ENCODE results near the gene OVOL3. TPM values are rescaled to one million over a fixed set of nuclear protein-coding genes. Genes with fewer than 3 reads are reported as not detected.

Gene OVOL3
- total RNA-seq, 2 experiments from 2014 or later, result not detected

DNA sequence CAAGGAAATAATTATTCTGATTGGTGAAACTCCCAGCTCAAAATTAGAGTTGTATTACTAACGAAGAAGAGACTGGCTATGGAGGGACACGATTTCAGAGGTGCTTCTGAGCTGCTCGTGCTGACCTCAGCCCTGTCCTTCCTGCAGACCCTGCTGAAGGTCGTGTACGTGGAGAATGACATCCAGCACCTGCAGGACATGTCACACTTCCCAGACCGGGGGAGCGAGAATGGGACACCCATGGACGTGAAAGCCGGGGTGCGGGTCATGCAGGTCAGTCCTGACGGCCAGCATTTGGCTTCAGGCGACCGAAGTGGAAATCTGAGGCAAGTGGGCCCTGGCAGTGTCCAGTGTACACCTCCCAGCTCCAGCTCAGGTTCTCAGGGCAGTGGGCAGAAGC lies 28.0 kb upstream of the OVOL3 start:
- H3K27ac Mint-ChIP-seq, result no peak overlapping the region
- CTCF ChIA-PET, result no interaction called here
- no peaks in the 10 kb centered on the region for H3K9me3 Mint-ChIP-seq
- TF ChIP-seq, protein P1, sequence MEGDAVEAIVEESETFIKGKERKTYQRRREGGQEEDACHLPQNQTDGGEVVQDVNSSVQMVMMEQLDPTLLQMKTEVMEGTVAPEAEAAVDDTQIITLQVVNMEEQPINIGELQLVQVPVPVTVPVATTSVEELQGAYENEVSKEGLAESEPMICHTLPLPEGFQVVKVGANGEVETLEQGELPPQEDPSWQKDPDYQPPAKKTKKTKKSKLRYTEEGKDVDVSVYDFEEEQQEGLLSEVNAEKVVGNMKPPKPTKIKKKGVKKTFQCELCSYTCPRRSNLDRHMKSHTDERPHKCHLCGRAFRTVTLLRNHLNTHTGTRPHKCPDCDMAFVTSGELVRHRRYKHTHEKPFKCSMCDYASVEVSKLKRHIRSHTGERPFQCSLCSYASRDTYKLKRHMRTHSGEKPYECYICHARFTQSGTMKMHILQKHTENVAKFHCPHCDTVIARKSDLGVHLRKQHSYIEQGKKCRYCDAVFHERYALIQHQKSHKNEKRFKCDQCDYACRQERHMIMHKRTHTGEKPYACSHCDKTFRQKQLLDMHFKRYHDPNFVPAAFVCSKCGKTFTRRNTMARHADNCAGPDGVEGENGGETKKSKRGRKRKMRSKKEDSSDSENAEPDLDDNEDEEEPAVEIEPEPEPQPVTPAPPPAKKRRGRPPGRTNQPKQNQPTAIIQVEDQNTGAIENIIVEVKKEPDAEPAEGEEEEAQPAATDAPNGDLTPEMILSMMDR (IDR thresholded peaks at IDR 0.05), result no peak
- H3K36me3 Mint-ChIP-seq (ENCODE audit: low read depth), result peaks cover 54% of the 10 kb centered on the region
- ATAC-seq (no peak), DNase-seq (no peak)
- H3K4me3 Mint-ChIP-seq, result no peak overlapping the region
- POLR2A ChIA-PET, result interaction anchor here (1.2 to 1.4 kb wide), 2 partner anchors 13 to 101 kb away, joined by 3 to 4 read pairs; no protein-coding TSS in a partner anchor
- H3K4me1 Mint-ChIP-seq (ENCODE audit: low read depth), result no peaks in the 10 kb centered on the region
- no peaks in the 10 kb centered on the region for H3K27me3 Mint-ChIP-seq
- intact Hi-C loops (cut with micrococcal nuclease), result no loop called here

DNA sequence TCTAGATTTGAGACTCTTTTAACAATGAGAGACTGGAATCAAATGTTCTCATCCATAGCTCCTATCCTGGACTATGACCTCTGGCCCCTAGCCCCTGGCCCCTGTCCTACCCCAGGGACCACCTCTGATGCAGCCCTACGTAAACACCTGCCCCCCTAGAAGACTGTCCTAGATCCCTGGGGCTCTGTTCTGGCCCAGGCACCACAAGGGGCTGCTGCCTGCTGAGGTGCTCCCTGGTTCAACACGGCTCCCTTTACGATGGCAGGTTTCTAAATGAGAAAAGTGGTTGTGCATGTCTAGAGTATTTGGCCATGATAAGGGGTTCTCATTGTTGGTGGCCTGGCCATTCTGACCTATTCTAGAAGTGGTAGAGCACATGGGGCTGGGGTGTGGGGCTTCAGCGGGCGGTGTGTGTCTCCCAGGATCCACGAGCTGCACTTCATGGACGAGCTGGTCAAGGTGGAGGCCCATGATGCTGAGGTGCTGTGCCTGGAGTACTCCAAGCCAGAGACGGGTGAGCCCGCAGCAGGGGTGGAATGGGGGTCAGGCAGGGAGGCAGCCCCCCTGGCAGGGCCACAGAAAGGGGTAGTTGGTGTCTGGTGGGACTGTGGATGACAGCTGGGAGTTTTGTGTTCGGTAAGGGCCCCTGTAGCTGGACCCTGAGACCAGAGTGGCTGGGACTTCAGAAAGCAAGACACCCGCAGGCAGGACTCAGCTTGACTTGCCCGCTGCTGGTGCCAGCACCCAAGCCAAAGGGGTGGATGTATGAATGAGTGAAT lies 26.5 kb upstream of the OVOL3 start:
- ATAC-seq (no peak), DNase-seq (no peak)
- peaks cover 57% of the 10 kb centered on the region for H3K36me3 Mint-ChIP-seq (ENCODE audit: low read depth)
- H3K27me3 Mint-ChIP-seq, result no peaks in the 10 kb centered on the region
- H3K9me3 Mint-ChIP-seq, result no peaks in the 10 kb centered on the region
- ChIA-PET CTCF (interaction anchor here (1.1 kb wide), 1 partner anchor 44 kb away, joined by 3 read pairs; no protein-coding TSS in a partner anchor), POLR2A (interaction anchor here (1.4 to 1.6 kb wide), 2 partner anchors 9 to 16 kb away, joined by 3 to 5 read pairs; no protein-coding TSS in a partner anchor)
- intact Hi-C loops (cut with micrococcal nuclease), result no loop called here
- TF ChIP-seq, protein P1 (IDR thresholded peaks at IDR 0.05), result no peak
- no peak overlapping the region for H3K27ac Mint-ChIP-seq
- no peak overlapping the region for H3K4me3 Mint-ChIP-seq
- H3K4me1 Mint-ChIP-seq (ENCODE audit: low read depth), result no peaks in the 10 kb centered on the region

DNA sequence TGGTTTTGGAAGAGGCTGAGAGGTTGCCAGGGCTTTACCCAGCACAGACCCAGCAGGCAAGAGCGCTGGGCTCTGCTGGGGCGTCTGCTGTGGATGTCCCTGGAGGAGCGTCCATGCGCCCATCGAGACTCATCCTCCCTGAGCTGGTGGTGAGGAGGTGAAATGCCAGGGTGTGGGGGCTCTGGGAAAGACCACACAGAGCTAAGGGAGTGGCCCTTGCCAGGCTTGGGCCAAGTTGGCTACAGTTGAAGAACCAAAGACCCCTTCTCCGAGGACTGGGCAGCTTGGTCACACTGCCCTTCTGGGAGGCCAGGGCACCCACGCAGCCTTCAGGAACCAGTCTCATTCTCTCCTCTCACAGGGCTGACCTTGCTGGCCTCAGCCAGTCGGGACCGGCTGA lies 24.6 kb upstream of the OVOL3 start:
- intact Hi-C loops (cut with micrococcal nuclease), result no loop called here
- Mint-ChIP-seq H3K4me1 (ENCODE audit: low read depth) (no peaks in the 10 kb centered on the region), H3K27me3 (no peaks in the 10 kb centered on the region), H3K27ac (no peak overlapping the region), H3K9me3 (no peaks in the 10 kb centered on the region), H3K36me3 (ENCODE audit: low read depth) (peaks cover 57% of the 10 kb centered on the region), H3K4me3 (no peak overlapping the region)
- DNase-seq, result no peak
- TF ChIP-seq, protein P1 (IDR thresholded peaks at IDR 0.05), result no peak
- ChIA-PET CTCF (no interaction called here), POLR2A (no interaction called here)
- ATAC-seq, result no peak

DNA sequence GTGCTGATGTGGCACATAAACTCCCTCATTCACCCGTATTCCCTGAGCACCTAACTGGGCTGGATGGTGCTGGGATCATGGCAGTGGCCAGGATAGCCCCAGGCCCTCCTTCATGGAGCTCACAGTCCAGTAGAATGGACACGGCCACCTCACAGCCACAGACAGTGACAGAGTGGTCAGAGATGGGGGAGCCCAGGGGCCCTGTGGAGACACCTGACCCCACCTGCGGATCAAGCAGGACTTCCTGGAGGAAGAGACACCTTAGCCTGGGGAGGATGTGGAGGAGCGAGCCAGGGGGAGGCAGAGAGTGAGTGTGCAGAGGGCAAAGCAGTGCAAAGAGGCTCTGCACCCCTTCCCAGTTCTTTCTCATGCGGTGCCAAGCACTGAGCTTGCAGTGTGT lies 21.1 kb upstream of the OVOL3 start:
- no peak for ATAC-seq
- H3K4me1 Mint-ChIP-seq (ENCODE audit: low read depth), result peaks cover 20% of the 10 kb centered on the region
- no peak for DNase-seq
- H3K9me3 Mint-ChIP-seq, result no peaks in the 10 kb centered on the region
- H3K27me3 Mint-ChIP-seq, result no peaks in the 10 kb centered on the region
- H3K27ac Mint-ChIP-seq, result no peak overlapping the region
- peaks cover 44% of the 10 kb centered on the region for H3K36me3 Mint-ChIP-seq (ENCODE audit: low read depth)
- intact Hi-C loops (cut with micrococcal nuclease), result no loop called here
- TF ChIP-seq, protein P1 (IDR thresholded peaks at IDR 0.05), result no peak
- POLR2A ChIA-PET, result interaction anchor here (0.7 to 1.1 kb wide), 2 partner anchors 11 to 15 kb away, joined by 3 read pairs; no protein-coding TSS in a partner anchor
- H3K4me3 Mint-ChIP-seq, result no peak overlapping the region
- CTCF ChIA-PET, result no interaction called here

All from activated CD8-positive, alpha-beta T cell treated with anti-CD3 and anti-CD28 coated beads for 36 hours (primary cell).